SK-N-SH treated with all-trans-retinoic acid at 6 μM for 48 hours (cell line): ENCODE data around the gene USP4.

Experiments used
- ARNTL ChIP-seq: fragments of 450-650 bp; formaldehyde crosslinking; IDR thresholded peaks from 2 replicates; pipeline ENCODE4 v1.5.0; 2020; ENCODE audit warnings: low read depth, mild to moderate bottlenecking, moderate library complexity, borderline replicate concordance
- BACH2 ChIP-seq: fragments of 250-450 bp; sonication (Bioruptor Pico); IDR thresholded peaks from 2 replicates; pipeline ENCODE4 v1.9.0; 2021; ENCODE audit warnings: mild to moderate bottlenecking, borderline replicate concordance
- CREB5 ChIP-seq: fragments of 250-450 bp; sonication (Bioruptor Pico); IDR thresholded peaks from 2 replicates; pipeline ENCODE4 v1.5.1; 2020; ENCODE audit warnings: low read depth, mild to moderate bottlenecking, moderate library complexity
- ESRRG ChIP-seq: fragments of 250-450 bp; sonication (Bioruptor Pico); IDR thresholded peaks from 2 replicates; pipeline ENCODE4 v1.6.1; 2021; ENCODE audit warnings: mild to moderate bottlenecking
- GLIS3 ChIP-seq: fragments of 250-450 bp; sonication (Bioruptor Pico); IDR thresholded peaks from 2 replicates; pipeline ENCODE4 v1.5.0; 2020; ENCODE audit warnings: mild to moderate bottlenecking, moderate library complexity
- ISL1 ChIP-seq: fragments of 250-450 bp; sonication (Bioruptor Pico); IDR thresholded peaks from 2 replicates; pipeline ENCODE4 v2.1.2; 2022; ENCODE audit warnings: mild to moderate bottlenecking, moderate library complexity
- PATZ1 ChIP-seq: fragments of 250-450 bp; sonication (Bioruptor Pico); IDR thresholded peaks from 2 replicates; pipeline ENCODE4 v1.8.0; 2020; ENCODE audit warnings: mild to moderate bottlenecking, moderate library complexity, borderline replicate concordance
- POU6F1 ChIP-seq: fragments of 250-450 bp; sonication (Bioruptor Pico); IDR thresholded peaks from 2 replicates; pipeline ENCODE4 v1.8.0; 2021; ENCODE audit warnings: low read depth, mild to moderate bottlenecking, moderate library complexity, borderline replicate concordance
- SNAI2 ChIP-seq: fragments of 250-450 bp; sonication (Bioruptor Pico); IDR thresholded peaks from 2 replicates; pipeline ENCODE4 v1.5.0; 2020; ENCODE audit warnings: mild to moderate bottlenecking, moderate library complexity
- TCF4 ChIP-seq: fragments of 250-450 bp; sonication (Bioruptor Pico); IDR thresholded peaks from 2 replicates; pipeline ENCODE4 v1.8.0; 2021; ENCODE audit warnings: mild to moderate bottlenecking, moderate library complexity, borderline replicate concordance
- ZFP3 ChIP-seq: fragments of 250-450 bp; sonication (Bioruptor Pico); IDR thresholded peaks from 2 replicates; pipeline ENCODE4 v1.5.0; 2020; ENCODE audit warnings: mild to moderate bottlenecking, moderate library complexity
- ZNF70 ChIP-seq: fragments of 450-650 bp; formaldehyde crosslinking; IDR thresholded peaks from 2 replicates; pipeline ENCODE4 v1.5.0; 2020; ENCODE audit warnings: mild to moderate bottlenecking, moderate library complexity
- ZNF8 ChIP-seq: fragments of 450-650 bp; formaldehyde crosslinking; IDR thresholded peaks from 2 replicates; pipeline ENCODE4 v1.5.0; 2020; ENCODE audit warnings: mild to moderate bottlenecking, moderate library complexity

- TF ChIP-seq ZFP3: no peak
- TF ChIP-seq BACH2 (CRISPR knock-in tag): no peak
- no peak for TF ChIP-seq SNAI2 (CRISPR knock-in tag)
- TF ChIP-seq ARNTL (CRISPR knock-in tag): no peak
- no peak for TF ChIP-seq ZNF70 (CRISPR knock-in tag)
- TF ChIP-seq POU6F1 (CRISPR knock-in tag): no peak
- no peak for TF ChIP-seq PATZ1 (CRISPR knock-in tag)
- TF ChIP-seq CREB5 (CRISPR knock-in tag): no peak
- no peak for TF ChIP-seq TCF4 (CRISPR knock-in tag)
- no peak for TF ChIP-seq GLIS3 (CRISPR knock-in tag)
- no peak for TF ChIP-seq ISL1 (CRISPR knock-in tag)
- TF ChIP-seq ESRRG: no peak
- TF ChIP-seq ZNF8 (CRISPR knock-in tag): no peak
Measured at GRCh38 chr3:49343163-49343562, 3.3 kb upstream of the USP4 start.
